ENCODE data around the gene EML3. TPM values are rescaled to one million over a fixed set of nuclear protein-coding genes. Genes with fewer than 3 reads are reported as not detected.

Gene EML3
- total and polyA plus RNA-seq, 2 of the 13 experiments (the other 11 are each of a cell fraction or from before 2014, with no cell fraction given): 10.6 to 12.3 TPM

DNA sequence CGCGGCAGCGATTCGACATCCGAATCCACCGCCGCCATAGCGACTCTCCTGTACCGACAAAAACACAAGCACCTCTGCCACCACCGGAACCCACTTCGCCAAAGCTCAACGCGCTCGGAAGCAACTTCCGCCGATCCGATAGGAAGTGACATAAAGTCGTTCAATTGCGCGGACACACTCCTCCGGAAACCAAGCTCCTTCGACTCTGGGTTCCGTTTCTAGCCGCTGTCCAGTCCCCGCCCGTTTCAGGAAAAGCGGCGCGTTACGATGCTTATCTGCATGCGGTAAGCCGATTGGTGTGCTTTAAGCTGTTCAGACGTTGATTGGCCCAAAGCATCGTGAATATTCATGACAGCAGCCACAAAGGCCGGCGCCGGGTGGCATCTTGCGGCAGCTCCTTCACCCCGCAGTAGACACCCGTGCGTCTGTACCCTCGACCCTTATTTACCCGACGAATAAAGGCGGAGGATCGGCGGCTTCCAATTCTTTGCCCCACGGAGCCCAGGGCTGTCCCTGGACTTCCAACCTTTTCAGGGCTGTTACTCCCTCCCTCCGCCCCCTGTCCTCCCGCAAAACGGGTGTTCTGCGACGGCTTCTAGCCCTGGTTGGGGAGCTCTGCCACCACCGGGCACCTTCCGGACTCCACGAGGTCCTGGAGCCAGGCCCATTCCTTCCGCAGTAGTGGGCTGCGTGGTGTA lies 21.0 kb downstream of the EML3 start, which contains the start of gene TUT1 (continued):
- TF ChIP-seq DNMT3B (CRISPR knock-in tag; conservative IDR thresholded peaks at IDR 0.05): no peak; the same call in 1 of the 2 replicates
- peak; percentile 55; the same call in 1 of the 2 replicates for TF ChIP-seq BCL6 (CRISPR knock-in tag; IDR thresholded peaks at IDR 0.05)
- TF ChIP-seq ZC3H13 (CRISPR knock-in tag; IDR thresholded peaks at IDR 0.05): no peak; the same call in none of the 2 replicates
- TF ChIP-seq, protein P1, sequence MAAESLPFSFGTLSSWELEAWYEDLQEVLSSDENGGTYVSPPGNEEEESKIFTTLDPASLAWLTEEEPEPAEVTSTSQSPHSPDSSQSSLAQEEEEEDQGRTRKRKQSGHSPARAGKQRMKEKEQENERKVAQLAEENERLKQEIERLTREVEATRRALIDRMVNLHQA (CRISPR knock-in tag; IDR thresholded peaks at IDR 0.05): no peak
- peak; percentile 82 for TF ChIP-seq GATAD2A (CRISPR knock-in tag; IDR thresholded peaks at IDR 0.05)
- TF ChIP-seq, protein P2, sequence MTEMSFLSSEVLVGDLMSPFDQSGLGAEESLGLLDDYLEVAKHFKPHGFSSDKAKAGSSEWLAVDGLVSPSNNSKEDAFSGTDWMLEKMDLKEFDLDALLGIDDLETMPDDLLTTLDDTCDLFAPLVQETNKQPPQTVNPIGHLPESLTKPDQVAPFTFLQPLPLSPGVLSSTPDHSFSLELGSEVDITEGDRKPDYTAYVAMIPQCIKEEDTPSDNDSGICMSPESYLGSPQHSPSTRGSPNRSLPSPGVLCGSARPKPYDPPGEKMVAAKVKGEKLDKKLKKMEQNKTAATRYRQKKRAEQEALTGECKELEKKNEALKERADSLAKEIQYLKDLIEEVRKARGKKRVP (CRISPR knock-in tag; IDR thresholded peaks at IDR 0.05): peak in 1 of 2 experiments; percentile 53; a peak in 1 of 4 replicates
- TF ChIP-seq MEIS2 (CRISPR knock-in tag; IDR thresholded peaks at IDR 0.05): peak; percentile 65; the same call in 1 of the 2 replicates
- TF ChIP-seq ZC3H4 (CRISPR knock-in tag; IDR thresholded peaks at IDR 0.05; ENCODE audit: borderline replicate concordance): no peak
- TF ChIP-seq, protein P3, sequence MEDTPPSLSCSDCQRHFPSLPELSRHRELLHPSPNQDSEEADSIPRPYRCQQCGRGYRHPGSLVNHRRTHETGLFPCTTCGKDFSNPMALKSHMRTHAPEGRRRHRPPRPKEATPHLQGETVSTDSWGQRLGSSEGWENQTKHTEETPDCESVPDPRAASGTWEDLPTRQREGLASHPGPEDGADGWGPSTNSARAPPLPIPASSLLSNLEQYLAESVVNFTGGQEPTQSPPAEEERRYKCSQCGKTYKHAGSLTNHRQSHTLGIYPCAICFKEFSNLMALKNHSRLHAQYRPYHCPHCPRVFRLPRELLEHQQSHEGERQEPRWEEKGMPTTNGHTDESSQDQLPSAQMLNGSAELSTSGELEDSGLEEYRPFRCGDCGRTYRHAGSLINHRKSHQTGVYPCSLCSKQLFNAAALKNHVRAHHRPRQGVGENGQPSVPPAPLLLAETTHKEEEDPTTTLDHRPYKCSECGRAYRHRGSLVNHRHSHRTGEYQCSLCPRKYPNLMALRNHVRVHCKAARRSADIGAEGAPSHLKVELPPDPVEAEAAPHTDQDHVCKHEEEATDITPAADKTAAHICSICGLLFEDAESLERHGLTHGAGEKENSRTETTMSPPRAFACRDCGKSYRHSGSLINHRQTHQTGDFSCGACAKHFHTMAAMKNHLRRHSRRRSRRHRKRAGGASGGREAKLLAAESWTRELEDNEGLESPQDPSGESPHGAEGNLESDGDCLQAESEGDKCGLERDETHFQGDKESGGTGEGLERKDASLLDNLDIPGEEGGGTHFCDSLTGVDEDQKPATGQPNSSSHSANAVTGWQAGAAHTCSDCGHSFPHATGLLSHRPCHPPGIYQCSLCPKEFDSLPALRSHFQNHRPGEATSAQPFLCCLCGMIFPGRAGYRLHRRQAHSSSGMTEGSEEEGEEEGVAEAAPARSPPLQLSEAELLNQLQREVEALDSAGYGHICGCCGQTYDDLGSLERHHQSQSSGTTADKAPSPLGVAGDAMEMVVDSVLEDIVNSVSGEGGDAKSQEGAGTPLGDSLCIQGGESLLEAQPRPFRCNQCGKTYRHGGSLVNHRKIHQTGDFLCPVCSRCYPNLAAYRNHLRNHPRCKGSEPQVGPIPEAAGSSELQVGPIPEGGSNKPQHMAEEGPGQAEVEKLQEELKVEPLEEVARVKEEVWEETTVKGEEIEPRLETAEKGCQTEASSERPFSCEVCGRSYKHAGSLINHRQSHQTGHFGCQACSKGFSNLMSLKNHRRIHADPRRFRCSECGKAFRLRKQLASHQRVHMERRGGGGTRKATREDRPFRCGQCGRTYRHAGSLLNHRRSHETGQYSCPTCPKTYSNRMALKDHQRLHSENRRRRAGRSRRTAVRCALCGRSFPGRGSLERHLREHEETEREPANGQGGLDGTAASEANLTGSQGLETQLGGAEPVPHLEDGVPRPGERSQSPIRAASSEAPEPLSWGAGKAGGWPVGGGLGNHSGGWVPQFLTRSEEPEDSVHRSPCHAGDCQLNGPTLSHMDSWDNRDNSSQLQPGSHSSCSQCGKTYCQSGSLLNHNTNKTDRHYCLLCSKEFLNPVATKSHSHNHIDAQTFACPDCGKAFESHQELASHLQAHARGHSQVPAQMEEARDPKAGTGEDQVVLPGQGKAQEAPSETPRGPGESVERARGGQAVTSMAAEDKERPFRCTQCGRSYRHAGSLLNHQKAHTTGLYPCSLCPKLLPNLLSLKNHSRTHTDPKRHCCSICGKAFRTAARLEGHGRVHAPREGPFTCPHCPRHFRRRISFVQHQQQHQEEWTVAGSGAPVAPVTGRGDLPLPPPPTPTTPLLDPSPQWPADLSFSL (CRISPR knock-in tag; IDR thresholded peaks at IDR 0.05): no peak
- peak; percentile 96 for TF ChIP-seq ZNF430 (CRISPR knock-in tag; IDR thresholded peaks at IDR 0.05)
- TF ChIP-seq, protein P4, sequence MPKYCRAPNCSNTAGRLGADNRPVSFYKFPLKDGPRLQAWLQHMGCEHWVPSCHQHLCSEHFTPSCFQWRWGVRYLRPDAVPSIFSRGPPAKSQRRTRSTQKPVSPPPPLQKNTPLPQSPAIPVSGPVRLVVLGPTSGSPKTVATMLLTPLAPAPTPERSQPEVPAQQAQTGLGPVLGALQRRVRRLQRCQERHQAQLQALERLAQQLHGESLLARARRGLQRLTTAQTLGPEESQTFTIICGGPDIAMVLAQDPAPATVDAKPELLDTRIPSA (CRISPR knock-in tag; IDR thresholded peaks at IDR 0.05; ENCODE audit: borderline replicate concordance): no peak
- TF ChIP-seq, protein P5, sequence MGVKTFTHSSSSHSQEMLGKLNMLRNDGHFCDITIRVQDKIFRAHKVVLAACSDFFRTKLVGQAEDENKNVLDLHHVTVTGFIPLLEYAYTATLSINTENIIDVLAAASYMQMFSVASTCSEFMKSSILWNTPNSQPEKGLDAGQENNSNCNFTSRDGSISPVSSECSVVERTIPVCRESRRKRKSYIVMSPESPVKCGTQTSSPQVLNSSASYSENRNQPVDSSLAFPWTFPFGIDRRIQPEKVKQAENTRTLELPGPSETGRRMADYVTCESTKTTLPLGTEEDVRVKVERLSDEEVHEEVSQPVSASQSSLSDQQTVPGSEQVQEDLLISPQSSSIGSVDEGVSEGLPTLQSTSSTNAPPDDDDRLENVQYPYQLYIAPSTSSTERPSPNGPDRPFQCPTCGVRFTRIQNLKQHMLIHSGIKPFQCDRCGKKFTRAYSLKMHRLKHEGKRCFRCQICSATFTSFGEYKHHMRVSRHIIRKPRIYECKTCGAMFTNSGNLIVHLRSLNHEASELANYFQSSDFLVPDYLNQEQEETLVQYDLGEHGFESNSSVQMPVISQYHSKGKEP (CRISPR knock-in tag; IDR thresholded peaks at IDR 0.05): no peak
- no peak for TF ChIP-seq ZSCAN20 (CRISPR knock-in tag; IDR thresholded peaks at IDR 0.05; ENCODE audit: borderline replicate concordance)
- TF ChIP-seq, protein P6, sequence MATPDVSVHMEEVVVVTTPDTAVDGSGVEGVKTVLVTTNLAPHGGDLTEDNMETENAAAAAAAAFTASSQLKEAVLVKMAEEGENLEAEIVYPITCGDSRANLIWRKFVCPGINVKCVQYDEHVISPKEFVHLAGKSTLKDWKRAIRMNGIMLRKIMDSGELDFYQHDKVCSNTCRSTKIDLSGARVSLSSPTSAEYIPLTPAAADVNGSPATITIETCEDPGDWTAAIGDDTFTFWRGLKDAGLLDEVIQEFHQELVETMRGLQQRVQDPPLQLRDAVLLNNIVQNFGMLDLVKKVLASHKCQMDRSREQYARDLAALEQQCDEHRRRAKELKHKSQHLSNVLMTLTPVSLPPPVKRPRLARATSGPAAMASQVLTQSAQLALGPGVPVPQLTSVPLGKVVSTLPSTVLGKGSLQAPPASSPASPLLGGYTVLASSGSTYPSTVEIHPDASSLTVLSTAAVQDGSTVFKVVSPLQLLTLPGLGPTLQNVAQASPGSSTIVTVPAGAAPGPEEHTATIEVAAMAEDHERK (CRISPR knock-in tag; IDR thresholded peaks at IDR 0.05; ENCODE audit: low read depth): peak; percentile 74
- peak; percentile 72; the same call in 1 of the 2 replicates for TF ChIP-seq ZNF782 (CRISPR knock-in tag; IDR thresholded peaks at IDR 0.05; ENCODE audit: borderline replicate concordance)
- TF ChIP-seq, protein P7, sequence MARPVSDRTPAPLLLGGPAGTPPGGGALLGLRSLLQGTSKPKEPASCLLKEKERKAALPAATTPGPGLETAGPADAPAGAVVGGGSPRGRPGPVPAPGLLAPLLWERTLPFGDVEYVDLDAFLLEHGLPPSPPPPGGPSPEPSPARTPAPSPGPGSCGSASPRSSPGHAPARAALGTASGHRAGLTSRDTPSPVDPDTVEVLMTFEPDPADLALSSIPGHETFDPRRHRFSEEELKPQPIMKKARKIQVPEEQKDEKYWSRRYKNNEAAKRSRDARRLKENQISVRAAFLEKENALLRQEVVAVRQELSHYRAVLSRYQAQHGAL (CRISPR knock-in tag; IDR thresholded peaks at IDR 0.05; ENCODE audit: not compliant biosample characterization): no peak

Data from HepG2 (cell line).